Body of pancreas (tissue), 4 donors: ENCODE results near the gene CNOT10. TPM values are rescaled to one million over a fixed set of nuclear protein-coding genes. Genes with fewer than 3 reads are reported as not detected.
"Not testable (repeated sequence)": the region's sequence is repeated elsewhere in the genome, so short reads cannot be mapped to it uniquely, and the experiment has no call there.

Experiments used
- ATAC-seq: fragments of 150-250 bp; one replicate; pipeline ENCODE4 v1.9.1; 2016
- DNase-seq, 4 donors: peaks; one replicate each; pipeline ENCODE4 v3.0.0-alpha.2; 2019
- H3K27ac ChIP-seq, 4 donors: fragments of 200-600 bp; sonication (generic); 1 replicate in 3 of 4; 2 replicates in 1 of 4; pipeline versions ENCODE4 v1.5.1 to v1.6.1; 2016 to 2019; ENCODE audit warnings: mild to moderate bottlenecking in 1 of 4, mixed read lengths in 1 of 4, moderate library complexity in 1 of 4
- H3K27me3 ChIP-seq, 2 donors: fragments of 200-600 bp; sonication (generic); one replicate each; pipeline ENCODE4 v1.6.0; 2016; ENCODE audit warnings: mild to moderate bottlenecking in 1 of 2
- H3K36me3 ChIP-seq, 2 donors: fragments of 200-600 bp; sonication (generic); replicated peaks in 1 of 2; 2 replicates each; pipeline ENCODE4 v1.5.1; 2016; ENCODE audit warnings: low read depth in 2 of 2; ENCODE audit not compliant: insufficient read depth in 1 of 2
- H3K4me1 ChIP-seq: fragments of 200-600 bp; sonication (generic); one replicate; pipeline ENCODE4 v1.6.0; 2016
- H3K4me3 ChIP-seq, 2 donors: fragments of 200-600 bp; sonication (generic); 1 replicate in 1 of 2; 2 replicates in 1 of 2; pipeline ENCODE4 v1.5.1; 2016 to 2019
- H3K9me3 ChIP-seq, 3 donors: fragments of 200-600 bp; sonication (generic); 1 replicate in 2 of 3; 2 replicates in 1 of 3; pipeline ENCODE4 v1.5.1; 2016
- CTCF ChIP-seq, 7 experiments: fragments of 450-650 bp in 4 of 7; fragments of 200-600 bp in 3 of 7; sonication (generic) in 3 of 7; IDR thresholded peaks; one replicate each; pipeline ENCODE4 v1.5.1; 2016 to 2019; ENCODE audit warnings: antibody characterized with exemption in 7 of 7
- POLR2A ChIP-seq, 3 donors: fragments of 450-650 bp; IDR thresholded peaks; one replicate each; pipeline ENCODE4 v1.6.1; 2016; ENCODE audit warnings: antibody characterized with exemption in 3 of 3, mild to moderate bottlenecking in 2 of 3
- WGBS, 2 donors: methylation state at CpG; one replicate each; pipeline ENCODE4 v1.1.5; 2017; 5-methylcytosine and 5-hydroxymethylcytosine counted together
- intact Hi-C: fragments of 100-400 bp; cut with DNase I; formaldehyde crosslinking; loops from one replicate; pipeline ENCODE4 v1.15.1; 2023
- total RNA-seq, 2 donors: library from RNA; depleted of rRNA; stranded (reverse); fragments of >200 nt; gene quantifications; one replicate each; pipeline ENCODE4 v1.1.0, GENCODE V29; 2016

The CNOT10 gene
- total RNA-seq, 2 donors from 2014 or later: 10.4 to 22.1 TPM

GRCh38 chr3:32719931-32720330, 34.9 kb downstream of the CNOT10 start:
- DNase-seq: no peak
- intact Hi-C loops: no loop called here
- no peak overlapping the region for H3K27ac ChIP-seq
- no peak for TF ChIP-seq POLR2A (IDR thresholded peaks at IDR 0.05)
- TF ChIP-seq CTCF (IDR thresholded peaks at IDR 0.05): no peak
- 95 to 96% methylated on average over 5 of the region's 5 CpGs for WGBS, 2 donors
- H3K4me1 ChIP-seq: no peaks in the 10 kb centered on the region
- no peak overlapping the region for H3K4me3 ChIP-seq
- peaks cover 2 to 7% of the 10 kb centered on the region in 2 donors for H3K36me3 ChIP-seq
- H3K9me3 ChIP-seq: no peaks in the 10 kb centered on the region
- H3K27me3 ChIP-seq: no peaks in the 10 kb centered on the region
- ATAC-seq: no peak

GRCh38 chr3:32725721-32726120, 40.7 kb downstream of the CNOT10 start:
- no peaks in the 10 kb centered on the region for H3K27me3 ChIP-seq
- no peaks in the 10 kb centered on the region for H3K4me1 ChIP-seq
- H3K4me3 ChIP-seq: no peak overlapping the region
- H3K36me3 ChIP-seq: no peaks in the 10 kb centered on the region
- intact Hi-C loops: no loop called here
- no peak overlapping the region for H3K27ac ChIP-seq
- no peak for ATAC-seq
- TF ChIP-seq POLR2A (IDR thresholded peaks at IDR 0.05) (no peak), CTCF (IDR thresholded peaks at IDR 0.05) (no peak)
- no peaks in the 10 kb centered on the region for H3K9me3 ChIP-seq
- DNase-seq: no peak

GRCh38 chr3:32733631-32734229, 48.7 kb downstream of the CNOT10 start:
- intact Hi-C loops: no loop called here
- Histone ChIP-seq H3K27ac (no peak overlapping the region), H3K36me3 (no peaks in the 10 kb centered on the region), H3K27me3 (no peaks in the 10 kb centered on the region), H3K9me3 (no peaks in the 10 kb centered on the region), H3K4me3 (no peak overlapping the region), H3K4me1 (no peaks in the 10 kb centered on the region)
- TF ChIP-seq CTCF (IDR thresholded peaks at IDR 0.05): peak in 6 of 7 experiments; percentile 36 to 53 (median 48)
- no peak for TF ChIP-seq POLR2A (IDR thresholded peaks at IDR 0.05)
- DNase-seq (no peak), ATAC-seq (no peak)

GRCh38 chr3:32734756-32735155, 49.8 kb downstream of the CNOT10 start:
- WGBS, 2 donors: 95 to 96% methylated on average over 3 of the region's 3 CpGs
- no peak for ATAC-seq
- DNase-seq: no peak
- Histone ChIP-seq H3K27ac (no peak overlapping the region), H3K36me3 (no peaks in the 10 kb centered on the region), H3K27me3 (no peaks in the 10 kb centered on the region), H3K9me3 (no peaks in the 10 kb centered on the region), H3K4me1 (no peaks in the 10 kb centered on the region), H3K4me3 (no peak overlapping the region)
- TF ChIP-seq CTCF (IDR thresholded peaks at IDR 0.05): no peak
- no peak for TF ChIP-seq POLR2A (IDR thresholded peaks at IDR 0.05)
- intact Hi-C loops: no loop called here

GRCh38 chr3:32743470-32743869, 58.5 kb downstream of the CNOT10 start:
- H3K4me1 ChIP-seq, H3K9me3 ChIP-seq, intact Hi-C loops, H3K36me3 ChIP-seq, DNase-seq, H3K4me3 ChIP-seq, H3K27ac ChIP-seq, ATAC-seq, H3K27me3 ChIP-seq: not testable (repeated sequence)
- WGBS, 2 donors: 86 to 94% methylated on average over 6 of the region's 6 CpGs
